ENCODE results near the gene MAP3K20. TPM values are rescaled to one million over a fixed set of nuclear protein-coding genes. Genes with fewer than 3 reads are reported as not detected.

The MAP3K20 gene
- total and polyA plus RNA-seq, 2 of the 8 experiments (the other 6 are each of a cell fraction or from before 2014, with no cell fraction given) = 3.1 to 11.1 TPM

DNA sequence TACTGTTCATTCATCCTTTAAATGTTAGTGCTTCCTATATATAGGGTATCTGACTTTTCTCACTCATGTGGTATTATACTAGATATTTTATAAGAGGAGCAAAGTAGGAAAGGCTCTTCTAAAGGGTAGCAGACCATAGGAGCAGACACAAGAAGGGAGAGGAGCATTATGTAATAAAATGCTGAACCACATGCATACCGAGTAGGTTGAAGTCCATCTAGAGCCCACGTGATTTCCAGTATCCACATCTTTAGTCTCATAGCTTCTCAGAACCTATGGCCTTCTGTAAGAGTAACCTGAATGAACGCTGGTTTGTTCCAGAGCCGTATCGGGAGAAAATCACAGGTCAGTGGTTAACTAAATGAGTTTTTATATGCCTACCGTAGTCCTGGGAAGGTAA, 85.9 kb downstream of the MAP3K20 start (continued):
- TF ChIP-seq, protein P1, sequence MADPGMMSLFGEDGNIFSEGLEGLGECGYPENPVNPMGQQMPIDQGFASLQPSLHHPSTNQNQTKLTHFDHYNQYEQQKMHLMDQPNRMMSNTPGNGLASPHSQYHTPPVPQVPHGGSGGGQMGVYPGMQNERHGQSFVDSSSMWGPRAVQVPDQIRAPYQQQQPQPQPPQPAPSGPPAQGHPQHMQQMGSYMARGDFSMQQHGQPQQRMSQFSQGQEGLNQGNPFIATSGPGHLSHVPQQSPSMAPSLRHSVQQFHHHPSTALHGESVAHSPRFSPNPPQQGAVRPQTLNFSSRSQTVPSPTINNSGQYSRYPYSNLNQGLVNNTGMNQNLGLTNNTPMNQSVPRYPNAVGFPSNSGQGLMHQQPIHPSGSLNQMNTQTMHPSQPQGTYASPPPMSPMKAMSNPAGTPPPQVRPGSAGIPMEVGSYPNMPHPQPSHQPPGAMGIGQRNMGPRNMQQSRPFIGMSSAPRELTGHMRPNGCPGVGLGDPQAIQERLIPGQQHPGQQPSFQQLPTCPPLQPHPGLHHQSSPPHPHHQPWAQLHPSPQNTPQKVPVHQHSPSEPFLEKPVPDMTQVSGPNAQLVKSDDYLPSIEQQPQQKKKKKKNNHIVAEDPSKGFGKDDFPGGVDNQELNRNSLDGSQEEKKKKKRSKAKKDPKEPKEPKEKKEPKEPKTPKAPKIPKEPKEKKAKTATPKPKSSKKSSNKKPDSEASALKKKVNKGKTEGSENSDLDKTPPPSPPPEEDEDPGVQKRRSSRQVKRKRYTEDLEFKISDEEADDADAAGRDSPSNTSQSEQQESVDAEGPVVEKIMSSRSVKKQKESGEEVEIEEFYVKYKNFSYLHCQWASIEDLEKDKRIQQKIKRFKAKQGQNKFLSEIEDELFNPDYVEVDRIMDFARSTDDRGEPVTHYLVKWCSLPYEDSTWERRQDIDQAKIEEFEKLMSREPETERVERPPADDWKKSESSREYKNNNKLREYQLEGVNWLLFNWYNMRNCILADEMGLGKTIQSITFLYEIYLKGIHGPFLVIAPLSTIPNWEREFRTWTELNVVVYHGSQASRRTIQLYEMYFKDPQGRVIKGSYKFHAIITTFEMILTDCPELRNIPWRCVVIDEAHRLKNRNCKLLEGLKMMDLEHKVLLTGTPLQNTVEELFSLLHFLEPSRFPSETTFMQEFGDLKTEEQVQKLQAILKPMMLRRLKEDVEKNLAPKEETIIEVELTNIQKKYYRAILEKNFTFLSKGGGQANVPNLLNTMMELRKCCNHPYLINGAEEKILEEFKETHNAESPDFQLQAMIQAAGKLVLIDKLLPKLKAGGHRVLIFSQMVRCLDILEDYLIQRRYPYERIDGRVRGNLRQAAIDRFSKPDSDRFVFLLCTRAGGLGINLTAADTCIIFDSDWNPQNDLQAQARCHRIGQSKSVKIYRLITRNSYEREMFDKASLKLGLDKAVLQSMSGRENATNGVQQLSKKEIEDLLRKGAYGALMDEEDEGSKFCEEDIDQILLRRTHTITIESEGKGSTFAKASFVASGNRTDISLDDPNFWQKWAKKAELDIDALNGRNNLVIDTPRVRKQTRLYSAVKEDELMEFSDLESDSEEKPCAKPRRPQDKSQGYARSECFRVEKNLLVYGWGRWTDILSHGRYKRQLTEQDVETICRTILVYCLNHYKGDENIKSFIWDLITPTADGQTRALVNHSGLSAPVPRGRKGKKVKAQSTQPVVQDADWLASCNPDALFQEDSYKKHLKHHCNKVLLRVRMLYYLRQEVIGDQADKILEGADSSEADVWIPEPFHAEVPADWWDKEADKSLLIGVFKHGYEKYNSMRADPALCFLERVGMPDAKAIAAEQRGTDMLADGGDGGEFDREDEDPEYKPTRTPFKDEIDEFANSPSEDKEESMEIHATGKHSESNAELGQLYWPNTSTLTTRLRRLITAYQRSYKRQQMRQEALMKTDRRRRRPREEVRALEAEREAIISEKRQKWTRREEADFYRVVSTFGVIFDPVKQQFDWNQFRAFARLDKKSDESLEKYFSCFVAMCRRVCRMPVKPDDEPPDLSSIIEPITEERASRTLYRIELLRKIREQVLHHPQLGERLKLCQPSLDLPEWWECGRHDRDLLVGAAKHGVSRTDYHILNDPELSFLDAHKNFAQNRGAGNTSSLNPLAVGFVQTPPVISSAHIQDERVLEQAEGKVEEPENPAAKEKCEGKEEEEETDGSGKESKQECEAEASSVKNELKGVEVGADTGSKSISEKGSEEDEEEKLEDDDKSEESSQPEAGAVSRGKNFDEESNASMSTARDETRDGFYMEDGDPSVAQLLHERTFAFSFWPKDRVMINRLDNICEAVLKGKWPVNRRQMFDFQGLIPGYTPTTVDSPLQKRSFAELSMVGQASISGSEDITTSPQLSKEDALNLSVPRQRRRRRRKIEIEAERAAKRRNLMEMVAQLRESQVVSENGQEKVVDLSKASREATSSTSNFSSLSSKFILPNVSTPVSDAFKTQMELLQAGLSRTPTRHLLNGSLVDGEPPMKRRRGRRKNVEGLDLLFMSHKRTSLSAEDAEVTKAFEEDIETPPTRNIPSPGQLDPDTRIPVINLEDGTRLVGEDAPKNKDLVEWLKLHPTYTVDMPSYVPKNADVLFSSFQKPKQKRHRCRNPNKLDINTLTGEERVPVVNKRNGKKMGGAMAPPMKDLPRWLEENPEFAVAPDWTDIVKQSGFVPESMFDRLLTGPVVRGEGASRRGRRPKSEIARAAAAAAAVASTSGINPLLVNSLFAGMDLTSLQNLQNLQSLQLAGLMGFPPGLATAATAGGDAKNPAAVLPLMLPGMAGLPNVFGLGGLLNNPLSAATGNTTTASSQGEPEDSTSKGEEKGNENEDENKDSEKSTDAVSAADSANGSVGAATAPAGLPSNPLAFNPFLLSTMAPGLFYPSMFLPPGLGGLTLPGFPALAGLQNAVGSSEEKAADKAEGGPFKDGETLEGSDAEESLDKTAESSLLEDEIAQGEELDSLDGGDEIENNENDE (IDR thresholded peaks at IDR 0.05; ENCODE audit: insufficient replicate concordance, low read length) = no peak
- TF ChIP-seq SP4 (IDR thresholded peaks at IDR 0.05; ENCODE audit: low read length) (no peak), FOSL1 (IDR thresholded peaks at IDR 0.05; ENCODE audit: insufficient read depth, low read depth, low read length) (no peak), TCF12 (IDR thresholded peaks at IDR 0.05; ENCODE audit: low read depth, low read length) (no peak)
- TF ChIP-seq, protein P2, sequence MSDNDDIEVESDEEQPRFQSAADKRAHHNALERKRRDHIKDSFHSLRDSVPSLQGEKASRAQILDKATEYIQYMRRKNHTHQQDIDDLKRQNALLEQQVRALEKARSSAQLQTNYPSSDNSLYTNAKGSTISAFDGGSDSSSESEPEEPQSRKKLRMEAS (IDR thresholded peaks at IDR 0.05) = no peak

Data from H1 (cell line).